Stimulated activated CD4-positive, alpha-beta T cell treated with anti-CD3 and anti-CD28 coated beads, Interleukin-12 subunit alpha, Interleukin-12 subunit beta, amount 100 ng/mL, for 4 hours (primary cell): ENCODE results near the gene SLC44A3.

Source experiments
- DNase-seq: peaks from one replicate; pipeline ENCODE4 v3.0.0-alpha.2; 2020

Gene SLC44A3

GRCh38 chr1:94875794-94876193 is 55.6 kb downstream of the SLC44A3 start:
- DNase-seq = no peak

GRCh38 chr1:94876362-94876761 is 56.2 kb downstream of the SLC44A3 start:
- no peak for DNase-seq

GRCh38 chr1:94878329-94878728 is 58.2 kb downstream of the SLC44A3 start:
- DNase-seq = no peak

- DNase-seq = no peak
These were observed 63.5 kb downstream of the SLC44A3 start for GRCh38 chr1:94883691-94884090.

- DNase-seq = no peak
These were observed 63.9 kb downstream of the SLC44A3 start for GRCh38 chr1:94884106-94884505.

- no peak for DNase-seq
These were observed 64.3 kb downstream of the SLC44A3 start for GRCh38 chr1:94884507-94884906.

- no peak for DNase-seq
These were observed 66.2 kb downstream of the SLC44A3 start for GRCh38 chr1:94886361-94886760.

GRCh38 chr1:94887106-94887505 is 66.9 kb downstream of the SLC44A3 start:
- no peak for DNase-seq

- DNase-seq = no peak
These were observed 67.5 kb downstream of the SLC44A3 start for GRCh38 chr1:94887603-94888171.

- no peak for DNase-seq
These were observed 68.0 kb downstream of the SLC44A3 start for GRCh38 chr1:94888201-94888600.

GRCh38 chr1:94892604-94893254 is 72.6 kb downstream of the SLC44A3 start:
- no peak for DNase-seq

GRCh38 chr1:94894630-94895029 is 74.5 kb downstream of the SLC44A3 start:
- no peak for DNase-seq

GRCh38 chr1:94895518-94895917 is 75.4 kb downstream of the SLC44A3 start:
- no peak for DNase-seq

GRCh38 chr1:94898491-94899385 is 78.6 kb downstream of the SLC44A3 start:
- no peak for DNase-seq

- no peak for DNase-seq
These were observed 79.6 kb downstream of the SLC44A3 start for GRCh38 chr1:94899756-94900155.

GRCh38 chr1:94901841-94902240 is 81.7 kb downstream of the SLC44A3 start:
- DNase-seq = no peak

GRCh38 chr1:94903280-94904009 is 83.3 kb downstream of the SLC44A3 start:
- no peak for DNase-seq

- no peak for DNase-seq
These were observed 85.0 kb downstream of the SLC44A3 start for GRCh38 chr1:94905207-94905606.

- no peak for DNase-seq
These were observed 86.2 kb downstream of the SLC44A3 start for GRCh38 chr1:94906382-94906781.

- DNase-seq = no peak
These were observed 87.0 kb downstream of the SLC44A3 start for GRCh38 chr1:94907136-94907535.

GRCh38 chr1:94908190-94908589 is 88.0 kb downstream of the SLC44A3 start:
- DNase-seq = no peak

- DNase-seq = no peak
These were observed 88.8 kb downstream of the SLC44A3 start for GRCh38 chr1:94908965-94909364.

- no peak for DNase-seq
These were observed 89.3 kb downstream of the SLC44A3 start for GRCh38 chr1:94909486-94909885.
